WTC11 (cell line): ENCODE measurements around the gene DEFB118. TPM values are rescaled to one million over a fixed set of nuclear protein-coding genes. Genes with fewer than 3 reads are reported as not detected.

ENCODE experiments used
- ATAC-seq: fragments of 200-7000 bp; cut with Tn5 transposase; 2 replicates; pipeline ENCODE4 v1.10.0; 2021; ENCODE audit warnings: mild to moderate bottlenecking, moderate library complexity
- Bru-seq: library from RNA; stranded (reverse); fragments of 400-500 nt; gene quantifications from one replicate; lab custom pipeline; 2021; lab: Mats Ljungman, UMichigan
- CTCF ChIA-PET: fragments of 300-600 bp; sonication (Branson Sonifier 250); formaldehyde crosslinking; loops from one replicate; lab custom pipeline; 2021; ENCODE audit warnings: antibody characterized with exemption; lab: Charles Lee
- POLR2A ChIA-PET: fragments of 350-600 bp; sonication (Branson Sonifier 250); formaldehyde crosslinking; loops from one replicate; lab custom pipeline; 2021; ENCODE audit warnings: antibody characterized with exemption; lab: Charles Lee
- DNase-seq: peaks from one replicate; pipeline ENCODE4 v3.0.0; 2021; ENCODE audit warnings: low spot score
- H3K27ac Mint-ChIP-seq: 2 replicates; pipeline ENCODE4 v1.8.0; 2021; ENCODE audit warnings: mixed read lengths
- H3K27me3 Mint-ChIP-seq: 2 replicates; pipeline ENCODE4 v1.8.0; 2021; ENCODE audit warnings: low read depth, mild to moderate bottlenecking, moderate library complexity, mixed read lengths
- H3K36me3 Mint-ChIP-seq: 2 replicates; pipeline ENCODE4 v1.8.0; 2021; ENCODE audit warnings: mixed read lengths
- H3K4me1 Mint-ChIP-seq: 2 replicates; pipeline ENCODE4 v1.8.0; 2022; ENCODE audit warnings: mixed read lengths
- H3K4me3 Mint-ChIP-seq: 2 replicates; pipeline ENCODE4 v1.8.0; 2021; ENCODE audit warnings: mild to moderate bottlenecking, moderate library complexity, mixed read lengths
- H3K9me3 Mint-ChIP-seq: 2 replicates; pipeline ENCODE4 v1.8.0; 2021; ENCODE audit warnings: mixed read lengths
- HMGA2 ChIP-seq: fragments of 250-450 bp; sonication (Bioruptor Pico); IDR thresholded peaks from 2 replicates; pipeline ENCODE4 v1.4.0; 2021; ENCODE audit warnings: mild to moderate bottlenecking, moderate library complexity
- NR1H2 ChIP-seq: sonication (generic); formaldehyde crosslinking; IDR thresholded peaks from 2 replicates; pipeline ENCODE4 v1.9.0; 2021; ENCODE audit warnings: mild to moderate bottlenecking, moderate library complexity, missing genetic modification reagents
- SMAD3 ChIP-seq: sonication (generic); formaldehyde crosslinking; IDR thresholded peaks from 2 replicates; pipeline ENCODE4 v1.8.0; 2022; ENCODE audit warnings: missing genetic modification reagents, mild to moderate bottlenecking, borderline replicate concordance
- TEAD1 ChIP-seq: sonication (generic); formaldehyde crosslinking; IDR thresholded peaks from 2 replicates; pipeline ENCODE4 v1.8.0; 2022; ENCODE audit warnings: mild to moderate bottlenecking, missing genetic modification reagents
- TP53 ChIP-seq: sonication (generic); formaldehyde crosslinking; IDR thresholded peaks from 2 replicates; pipeline ENCODE4 v1.8.1; 2023; ENCODE audit warnings: mild to moderate bottlenecking, missing genetic modification reagents
- ZNF138 ChIP-seq: sonication (generic); formaldehyde crosslinking; conservative IDR thresholded peaks from 2 replicates; pipeline ENCODE4 v1.8.1; 2022; ENCODE audit warnings: mild to moderate bottlenecking, moderate library complexity, missing genetic modification reagents
- ZNF219 ChIP-seq: sonication (generic); formaldehyde crosslinking; IDR thresholded peaks from 2 replicates; pipeline ENCODE4 v1.8.0; 2023; ENCODE audit warnings: missing genetic modification reagents, mild to moderate bottlenecking, borderline replicate concordance
- long read RNA-seq, 3 experiments: library from RNA in 1 of 3; library from capped mRNA in 1 of 3; library from polyadenylated mRNA in 1 of 3; unstranded in 2 of 3; stranded (forward) in 1 of 3; transcript quantifications; one replicate each; pipeline ENCODE4 v2.0.0, GENCODE V29; 2021
- total RNA-seq: library from RNA; stranded (reverse); gene quantifications from 3 replicates; pipeline ENCODE4 v1.2.3, GENCODE V29; 2021
- TF ChIP-seq, protein P1 (sequence below): sonication (generic); formaldehyde crosslinking; IDR thresholded peaks from 2 replicates; pipeline ENCODE4 v1.8.0; 2022; ENCODE audit warnings: mild to moderate bottlenecking, missing genetic modification reagents
- TF ChIP-seq, protein P2 (sequence below): fragments of 250-450 bp; sonication (Bioruptor Pico); IDR thresholded peaks from 2 replicates; pipeline ENCODE4 v1.9.0; 2021; ENCODE audit warnings: mild to moderate bottlenecking, borderline replicate concordance
- TF ChIP-seq, protein P3 (sequence below): sonication (generic); formaldehyde crosslinking; IDR thresholded peaks from 2 replicates; pipeline ENCODE4 v1.8.1; 2023; ENCODE audit warnings: mild to moderate bottlenecking, missing genetic modification reagents, borderline replicate concordance
- TF ChIP-seq, protein P4 (sequence below): sonication (generic); formaldehyde crosslinking; IDR thresholded peaks from 2 replicates; pipeline ENCODE4 v1.8.1; 2022; ENCODE audit warnings: missing genetic modification reagents, borderline replicate concordance
- TF ChIP-seq, protein P5 (sequence below): sonication (generic); formaldehyde crosslinking; IDR thresholded peaks from 2 replicates; pipeline ENCODE4 v1.8.1; 2023; ENCODE audit warnings: mild to moderate bottlenecking, moderate library complexity, missing genetic modification reagents
- TF ChIP-seq, protein P6 (sequence below): sonication (generic); formaldehyde crosslinking; IDR thresholded peaks from 2 replicates; pipeline ENCODE4 v1.8.1; 2022; ENCODE audit warnings: low read depth, mild to moderate bottlenecking, moderate library complexity, missing genetic modification reagents, borderline replicate concordance
- TF ChIP-seq, protein P7 (sequence below): sonication (generic); formaldehyde crosslinking; IDR thresholded peaks from 2 replicates; pipeline ENCODE4 v1.8.0; 2022; ENCODE audit warnings: mild to moderate bottlenecking, missing genetic modification reagents

The DEFB118 gene, protein sequence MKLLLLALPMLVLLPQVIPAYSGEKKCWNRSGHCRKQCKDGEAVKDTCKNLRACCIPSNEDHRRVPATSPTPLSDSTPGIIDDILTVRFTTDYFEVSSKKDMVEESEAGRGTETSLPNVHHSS
- not detected in 3 replicates for total RNA-seq
- Bru-seq, nascent RNA, result not detected
- long read RNA-seq, experiment 1, result 0 reads
- long read RNA-seq, experiment 2, result 0 reads
- long read RNA-seq, experiment 3, result 0 reads

DNA sequence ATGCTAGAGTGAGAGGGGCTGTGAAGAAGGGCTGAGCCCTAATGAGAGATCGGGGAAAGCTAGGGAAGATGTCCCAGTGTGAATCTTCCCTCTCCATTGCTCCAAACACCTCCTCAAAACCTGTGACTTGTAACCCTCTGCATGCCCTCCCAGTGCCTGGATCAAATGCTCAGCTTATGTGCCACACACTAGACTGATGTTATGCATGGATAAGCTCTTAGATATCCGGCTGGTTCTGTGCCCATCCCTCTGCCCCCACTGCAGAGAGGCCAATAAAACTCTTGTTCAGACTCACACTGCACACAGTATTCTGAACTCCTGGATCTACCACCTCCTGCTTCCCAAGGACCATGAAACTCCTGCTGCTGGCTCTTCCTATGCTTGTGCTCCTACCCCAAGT is at the start of gene DEFB118:
DEFB118 (plus strand) TSS at position 301 of the 400 bp plus-strand sequence; CDS start at position 351, 50 bp downstream.
- ChIA-PET POLR2A (no interaction called here), CTCF (no interaction called here)
- TF ChIP-seq TEAD1 (CRISPR knock-in tag) (no peak), HMGA2 (CRISPR knock-in tag) (no peak), ZNF138 (CRISPR knock-in tag) (no peak), NR1H2 (no peak), SMAD3 (CRISPR knock-in tag) (no peak), TP53 (CRISPR knock-in tag) (no peak), ZNF219 (CRISPR knock-in tag) (no peak)
- TF ChIP-seq, protein P1, sequence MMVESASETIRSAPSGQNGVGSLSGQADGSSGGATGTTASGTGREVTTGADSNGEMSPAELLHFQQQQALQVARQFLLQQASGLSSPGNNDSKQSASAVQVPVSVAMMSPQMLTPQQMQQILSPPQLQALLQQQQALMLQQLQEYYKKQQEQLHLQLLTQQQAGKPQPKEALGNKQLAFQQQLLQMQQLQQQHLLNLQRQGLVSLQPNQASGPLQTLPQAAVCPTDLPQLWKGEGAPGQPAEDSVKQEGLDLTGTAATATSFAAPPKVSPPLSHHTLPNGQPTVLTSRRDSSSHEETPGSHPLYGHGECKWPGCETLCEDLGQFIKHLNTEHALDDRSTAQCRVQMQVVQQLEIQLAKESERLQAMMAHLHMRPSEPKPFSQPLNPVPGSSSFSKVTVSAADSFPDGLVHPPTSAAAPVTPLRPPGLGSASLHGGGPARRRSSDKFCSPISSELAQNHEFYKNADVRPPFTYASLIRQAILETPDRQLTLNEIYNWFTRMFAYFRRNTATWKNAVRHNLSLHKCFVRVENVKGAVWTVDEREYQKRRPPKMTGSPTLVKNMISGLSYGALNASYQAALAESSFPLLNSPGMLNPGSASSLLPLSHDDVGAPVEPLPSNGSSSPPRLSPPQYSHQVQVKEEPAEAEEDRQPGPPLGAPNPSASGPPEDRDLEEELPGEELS (CRISPR knock-in tag), result no peak
- TF ChIP-seq, protein P2, sequence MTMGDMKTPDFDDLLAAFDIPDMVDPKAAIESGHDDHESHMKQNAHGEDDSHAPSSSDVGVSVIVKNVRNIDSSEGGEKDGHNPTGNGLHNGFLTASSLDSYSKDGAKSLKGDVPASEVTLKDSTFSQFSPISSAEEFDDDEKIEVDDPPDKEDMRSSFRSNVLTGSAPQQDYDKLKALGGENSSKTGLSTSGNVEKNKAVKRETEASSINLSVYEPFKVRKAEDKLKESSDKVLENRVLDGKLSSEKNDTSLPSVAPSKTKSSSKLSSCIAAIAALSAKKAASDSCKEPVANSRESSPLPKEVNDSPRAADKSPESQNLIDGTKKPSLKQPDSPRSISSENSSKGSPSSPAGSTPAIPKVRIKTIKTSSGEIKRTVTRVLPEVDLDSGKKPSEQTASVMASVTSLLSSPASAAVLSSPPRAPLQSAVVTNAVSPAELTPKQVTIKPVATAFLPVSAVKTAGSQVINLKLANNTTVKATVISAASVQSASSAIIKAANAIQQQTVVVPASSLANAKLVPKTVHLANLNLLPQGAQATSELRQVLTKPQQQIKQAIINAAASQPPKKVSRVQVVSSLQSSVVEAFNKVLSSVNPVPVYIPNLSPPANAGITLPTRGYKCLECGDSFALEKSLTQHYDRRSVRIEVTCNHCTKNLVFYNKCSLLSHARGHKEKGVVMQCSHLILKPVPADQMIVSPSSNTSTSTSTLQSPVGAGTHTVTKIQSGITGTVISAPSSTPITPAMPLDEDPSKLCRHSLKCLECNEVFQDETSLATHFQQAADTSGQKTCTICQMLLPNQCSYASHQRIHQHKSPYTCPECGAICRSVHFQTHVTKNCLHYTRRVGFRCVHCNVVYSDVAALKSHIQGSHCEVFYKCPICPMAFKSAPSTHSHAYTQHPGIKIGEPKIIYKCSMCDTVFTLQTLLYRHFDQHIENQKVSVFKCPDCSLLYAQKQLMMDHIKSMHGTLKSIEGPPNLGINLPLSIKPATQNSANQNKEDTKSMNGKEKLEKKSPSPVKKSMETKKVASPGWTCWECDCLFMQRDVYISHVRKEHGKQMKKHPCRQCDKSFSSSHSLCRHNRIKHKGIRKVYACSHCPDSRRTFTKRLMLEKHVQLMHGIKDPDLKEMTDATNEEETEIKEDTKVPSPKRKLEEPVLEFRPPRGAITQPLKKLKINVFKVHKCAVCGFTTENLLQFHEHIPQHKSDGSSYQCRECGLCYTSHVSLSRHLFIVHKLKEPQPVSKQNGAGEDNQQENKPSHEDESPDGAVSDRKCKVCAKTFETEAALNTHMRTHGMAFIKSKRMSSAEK, result no peak
- TF ChIP-seq, protein P3, sequence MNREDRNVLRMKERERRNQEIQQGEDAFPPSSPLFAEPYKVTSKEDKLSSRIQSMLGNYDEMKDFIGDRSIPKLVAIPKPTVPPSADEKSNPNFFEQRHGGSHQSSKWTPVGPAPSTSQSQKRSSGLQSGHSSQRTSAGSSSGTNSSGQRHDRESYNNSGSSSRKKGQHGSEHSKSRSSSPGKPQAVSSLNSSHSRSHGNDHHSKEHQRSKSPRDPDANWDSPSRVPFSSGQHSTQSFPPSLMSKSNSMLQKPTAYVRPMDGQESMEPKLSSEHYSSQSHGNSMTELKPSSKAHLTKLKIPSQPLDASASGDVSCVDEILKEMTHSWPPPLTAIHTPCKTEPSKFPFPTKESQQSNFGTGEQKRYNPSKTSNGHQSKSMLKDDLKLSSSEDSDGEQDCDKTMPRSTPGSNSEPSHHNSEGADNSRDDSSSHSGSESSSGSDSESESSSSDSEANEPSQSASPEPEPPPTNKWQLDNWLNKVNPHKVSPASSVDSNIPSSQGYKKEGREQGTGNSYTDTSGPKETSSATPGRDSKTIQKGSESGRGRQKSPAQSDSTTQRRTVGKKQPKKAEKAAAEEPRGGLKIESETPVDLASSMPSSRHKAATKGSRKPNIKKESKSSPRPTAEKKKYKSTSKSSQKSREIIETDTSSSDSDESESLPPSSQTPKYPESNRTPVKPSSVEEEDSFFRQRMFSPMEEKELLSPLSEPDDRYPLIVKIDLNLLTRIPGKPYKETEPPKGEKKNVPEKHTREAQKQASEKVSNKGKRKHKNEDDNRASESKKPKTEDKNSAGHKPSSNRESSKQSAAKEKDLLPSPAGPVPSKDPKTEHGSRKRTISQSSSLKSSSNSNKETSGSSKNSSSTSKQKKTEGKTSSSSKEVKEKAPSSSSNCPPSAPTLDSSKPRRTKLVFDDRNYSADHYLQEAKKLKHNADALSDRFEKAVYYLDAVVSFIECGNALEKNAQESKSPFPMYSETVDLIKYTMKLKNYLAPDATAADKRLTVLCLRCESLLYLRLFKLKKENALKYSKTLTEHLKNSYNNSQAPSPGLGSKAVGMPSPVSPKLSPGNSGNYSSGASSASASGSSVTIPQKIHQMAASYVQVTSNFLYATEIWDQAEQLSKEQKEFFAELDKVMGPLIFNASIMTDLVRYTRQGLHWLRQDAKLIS (CRISPR knock-in tag), result no peak
- TF ChIP-seq, protein P4, sequence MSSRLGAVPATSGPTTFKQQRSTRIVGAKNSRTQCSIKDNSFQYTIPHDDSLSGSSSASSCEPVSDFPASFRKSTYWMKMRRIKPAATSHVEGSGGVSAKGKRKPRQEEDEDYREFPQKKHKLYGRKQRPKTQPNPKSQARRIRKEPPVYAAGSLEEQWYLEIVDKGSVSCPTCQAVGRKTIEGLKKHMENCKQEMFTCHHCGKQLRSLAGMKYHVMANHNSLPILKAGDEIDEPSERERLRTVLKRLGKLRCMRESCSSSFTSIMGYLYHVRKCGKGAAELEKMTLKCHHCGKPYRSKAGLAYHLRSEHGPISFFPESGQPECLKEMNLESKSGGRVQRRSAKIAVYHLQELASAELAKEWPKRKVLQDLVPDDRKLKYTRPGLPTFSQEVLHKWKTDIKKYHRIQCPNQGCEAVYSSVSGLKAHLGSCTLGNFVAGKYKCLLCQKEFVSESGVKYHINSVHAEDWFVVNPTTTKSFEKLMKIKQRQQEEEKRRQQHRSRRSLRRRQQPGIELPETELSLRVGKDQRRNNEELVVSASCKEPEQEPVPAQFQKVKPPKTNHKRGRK (CRISPR knock-in tag), result no peak
- TF ChIP-seq, protein P5, sequence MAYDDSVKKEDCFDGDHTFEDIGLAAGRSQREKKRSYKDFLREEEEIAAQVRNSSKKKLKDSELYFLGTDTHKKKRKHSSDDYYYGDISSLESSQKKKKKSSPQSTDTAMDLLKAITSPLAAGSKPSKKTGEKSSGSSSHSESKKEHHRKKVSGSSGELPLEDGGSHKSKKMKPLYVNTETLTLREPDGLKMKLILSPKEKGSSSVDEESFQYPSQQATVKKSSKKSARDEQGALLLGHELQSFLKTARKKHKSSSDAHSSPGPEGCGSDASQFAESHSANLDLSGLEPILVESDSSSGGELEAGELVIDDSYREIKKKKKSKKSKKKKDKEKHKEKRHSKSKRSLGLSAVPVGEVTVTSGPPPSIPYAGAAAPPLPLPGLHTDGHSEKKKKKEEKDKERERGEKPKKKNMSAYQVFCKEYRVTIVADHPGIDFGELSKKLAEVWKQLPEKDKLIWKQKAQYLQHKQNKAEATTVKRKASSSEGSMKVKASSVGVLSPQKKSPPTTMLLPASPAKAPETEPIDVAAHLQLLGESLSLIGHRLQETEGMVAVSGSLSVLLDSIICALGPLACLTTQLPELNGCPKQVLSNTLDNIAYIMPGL, result no peak
- TF ChIP-seq, protein P6, sequence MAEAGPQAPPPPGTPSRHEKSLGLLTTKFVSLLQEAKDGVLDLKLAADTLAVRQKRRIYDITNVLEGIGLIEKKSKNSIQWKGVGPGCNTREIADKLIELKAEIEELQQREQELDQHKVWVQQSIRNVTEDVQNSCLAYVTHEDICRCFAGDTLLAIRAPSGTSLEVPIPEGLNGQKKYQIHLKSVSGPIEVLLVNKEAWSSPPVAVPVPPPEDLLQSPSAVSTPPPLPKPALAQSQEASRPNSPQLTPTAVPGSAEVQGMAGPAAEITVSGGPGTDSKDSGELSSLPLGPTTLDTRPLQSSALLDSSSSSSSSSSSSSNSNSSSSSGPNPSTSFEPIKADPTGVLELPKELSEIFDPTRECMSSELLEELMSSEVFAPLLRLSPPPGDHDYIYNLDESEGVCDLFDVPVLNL (CRISPR knock-in tag), result no peak
- TF ChIP-seq, protein P7, sequence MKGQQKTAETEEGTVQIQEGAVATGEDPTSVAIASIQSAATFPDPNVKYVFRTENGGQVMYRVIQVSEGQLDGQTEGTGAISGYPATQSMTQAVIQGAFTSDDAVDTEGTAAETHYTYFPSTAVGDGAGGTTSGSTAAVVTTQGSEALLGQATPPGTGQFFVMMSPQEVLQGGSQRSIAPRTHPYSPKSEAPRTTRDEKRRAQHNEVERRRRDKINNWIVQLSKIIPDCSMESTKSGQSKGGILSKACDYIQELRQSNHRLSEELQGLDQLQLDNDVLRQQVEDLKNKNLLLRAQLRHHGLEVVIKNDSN (CRISPR knock-in tag), result no peak
- Mint-ChIP-seq H3K4me3 (no peak within 1 kb of the TSS), H3K9me3 (peaks cover 82% of the 10 kb centered on the region), H3K36me3 (peaks cover 60% of the 10 kb centered on the region), H3K4me1 (no peaks in the 10 kb centered on the region), H3K27ac (no peak within 1 kb of the TSS), H3K27me3 (peaks cover 15% of the 10 kb centered on the region; the same call in 1 of the 2 replicates)
- DNase-seq, result no peak
- ATAC-seq, result no peak
